ENCODE results near the gene PEX11G. TPM values are rescaled to one million over a fixed set of nuclear protein-coding genes. Genes with fewer than 3 reads are reported as not detected.

PEX11G gene
- total RNA-seq, 1 experiment from 2014 or later: 2.8 TPM

GRCh38 chr19:7489609-7490044, 792 bp upstream of the PEX11G start:
- H2AFZ ChIP-seq (ENCODE audit: low read length): peak overlapping the region; percentile 84
- no peaks in the 10 kb centered on the region for H3K79me2 ChIP-seq (ENCODE audit: insufficient read depth, low read length)
- peak overlapping the region; percentile 51 for H3K9ac ChIP-seq (ENCODE audit: extremely low read depth, insufficient read length, low read length)
- H3K27me3 ChIP-seq (ENCODE audit: insufficient read depth, low read length): no peaks in the 10 kb centered on the region
- H3K4ac ChIP-seq (ENCODE audit: low read depth, low read length): no peak overlapping the region
- no peak overlapping the region for H3K23ac ChIP-seq (ENCODE audit: insufficient read length, low read depth, low read length)
- peaks cover 3% of the 10 kb centered on the region; the same call in 1 of the 2 replicates for H3K27me3 Mint-ChIP-seq (ENCODE audit: low read depth)
- no CpG with 5 or more reads among the region's 11 CpGs for WGBS (ENCODE audit: extremely low coverage, insufficient read length, low lambda C conversion rate)
- H3K27ac Mint-ChIP-seq: peak overlapping the region in 2 of 3 experiments; percentile 97 to 98; a peak in 4 of 7 replicates
- H2BK20ac ChIP-seq (ENCODE audit: low read depth, low read length, poor library complexity, severe bottlenecking): no peak overlapping the region
- H4K5ac ChIP-seq (ENCODE audit: insufficient read length, low read depth, low read length): peak overlapping the region; percentile 92
- H3K18ac ChIP-seq (ENCODE audit: insufficient read length, low read depth, low read length): peak overlapping the region; percentile 84
- TF ChIP-seq CTCF (conservative IDR thresholded peaks at IDR 0.05): peak; percentile 15; the same call in 1 of the 3 replicates
- H4K91ac ChIP-seq (ENCODE audit: insufficient read length, low read depth, low read length): no peak overlapping the region
- no peaks in the 10 kb centered on the region for H3K9me3 Mint-ChIP-seq
- H3K56ac ChIP-seq (ENCODE audit: insufficient read length, low read depth, low read length): no peak overlapping the region
- no peak overlapping the region for H2BK12ac ChIP-seq (ENCODE audit: insufficient read length, low read depth, low read length)
- no peaks in the 10 kb centered on the region for H3K79me1 ChIP-seq (ENCODE audit: insufficient read depth, low read depth, low read length, poor library complexity, severe bottlenecking)
- H2BK120ac ChIP-seq (ENCODE audit: low read depth, low read length, poor library complexity, severe bottlenecking): peak overlapping the region; percentile 26
- peak overlapping the region; percentile 72 for H3K27ac ChIP-seq (ENCODE audit: insufficient read length, low read depth, low read length)
- H3K4me1 Mint-ChIP-seq: peaks cover 8 to 18% of the 10 kb centered on the region in 2 experiments
- peak overlapping the region in 1 of 2 experiments; percentile 64; a peak in 3 of 5 replicates for H3K4me3 Mint-ChIP-seq
- no peak overlapping the region for H3T11ph ChIP-seq (ENCODE audit: low read length)
- H3K4me2 ChIP-seq (ENCODE audit: insufficient read depth, insufficient read length, low read length): peak overlapping the region; percentile 27
- DNase-seq: no peak
- H3K4me1 ChIP-seq (ENCODE audit: insufficient read depth, low read length): peaks cover 5% of the 10 kb centered on the region; the same call in 1 of the 2 replicates
- peaks cover 3% of the 10 kb centered on the region for H3K23me2 ChIP-seq (ENCODE audit: insufficient read length, low read depth, low read length, poor library complexity, severe bottlenecking)
- no peak overlapping the region for H2AK5ac ChIP-seq (ENCODE audit: insufficient read length, low read length)
- H3K9me3 ChIP-seq (ENCODE audit: control insufficient read depth, low read depth, low read length): no peaks in the 10 kb centered on the region
- no peak overlapping the region for H2BK5ac ChIP-seq (ENCODE audit: insufficient read length, low read length)
- H4K8ac ChIP-seq (replicated peaks; ENCODE audit: insufficient read length, low read depth, low read length): no peak overlapping the region
- no peaks in the 10 kb centered on the region for H3K36me3 Mint-ChIP-seq (ENCODE audit: insufficient read depth in 1 of 3, low read depth in 3 of 3)
- no peak overlapping the region for H3K14ac ChIP-seq (ENCODE audit: insufficient read depth, low read length)
- no peak overlapping the region for H2BK15ac ChIP-seq (ENCODE audit: low read depth, low read length)
- no peaks in the 10 kb centered on the region for H4K20me1 ChIP-seq (ENCODE audit: control insufficient read depth, insufficient read depth, insufficient read length)

All from H9 (cell line).